ENCODE results near the gene ADARB2.

DNA sequence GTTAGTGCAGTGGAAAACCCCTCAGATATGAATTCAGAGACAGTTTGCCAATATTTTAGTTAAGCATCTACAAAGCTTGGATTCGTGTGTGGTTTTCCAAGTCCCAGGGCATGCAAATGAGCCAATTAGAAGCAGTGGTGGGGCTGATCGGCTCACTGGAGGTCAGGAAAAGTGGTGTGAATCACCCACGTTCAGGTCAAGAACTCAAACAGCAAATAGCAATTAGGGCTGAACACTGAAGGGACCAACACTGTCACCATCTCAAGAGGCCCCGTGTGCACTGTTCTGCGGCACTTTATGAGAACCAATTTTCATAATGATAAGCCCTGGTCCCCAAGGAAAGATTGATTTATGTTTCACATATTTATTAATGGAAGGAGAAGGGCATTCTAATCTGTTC is 68.9 kb downstream of the ADARB2 start:
- TF ChIP-seq, protein P1, sequence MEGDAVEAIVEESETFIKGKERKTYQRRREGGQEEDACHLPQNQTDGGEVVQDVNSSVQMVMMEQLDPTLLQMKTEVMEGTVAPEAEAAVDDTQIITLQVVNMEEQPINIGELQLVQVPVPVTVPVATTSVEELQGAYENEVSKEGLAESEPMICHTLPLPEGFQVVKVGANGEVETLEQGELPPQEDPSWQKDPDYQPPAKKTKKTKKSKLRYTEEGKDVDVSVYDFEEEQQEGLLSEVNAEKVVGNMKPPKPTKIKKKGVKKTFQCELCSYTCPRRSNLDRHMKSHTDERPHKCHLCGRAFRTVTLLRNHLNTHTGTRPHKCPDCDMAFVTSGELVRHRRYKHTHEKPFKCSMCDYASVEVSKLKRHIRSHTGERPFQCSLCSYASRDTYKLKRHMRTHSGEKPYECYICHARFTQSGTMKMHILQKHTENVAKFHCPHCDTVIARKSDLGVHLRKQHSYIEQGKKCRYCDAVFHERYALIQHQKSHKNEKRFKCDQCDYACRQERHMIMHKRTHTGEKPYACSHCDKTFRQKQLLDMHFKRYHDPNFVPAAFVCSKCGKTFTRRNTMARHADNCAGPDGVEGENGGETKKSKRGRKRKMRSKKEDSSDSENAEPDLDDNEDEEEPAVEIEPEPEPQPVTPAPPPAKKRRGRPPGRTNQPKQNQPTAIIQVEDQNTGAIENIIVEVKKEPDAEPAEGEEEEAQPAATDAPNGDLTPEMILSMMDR (IDR thresholded peaks at IDR 0.05; ENCODE audit: low read depth, low read length, poor library complexity, severe bottlenecking) = no peak
- no peak for TF ChIP-seq EZH2phosphoT487 (IDR thresholded peaks at IDR 0.05; ENCODE audit: borderline replicate concordance, low read length)

All from DOHH2 (cell line).